GM21737 (cell line): Measurements from ENCODE around the gene NUTM1.
A peak's percentile ranks its signal among the peaks of the same experiment; 100 is the strongest.
"Not testable (repeated sequence)": the region's sequence is repeated elsewhere in the genome, so short reads cannot be mapped to it uniquely, and the experiment has no call there.

Source experiments
- ATAC-seq: cut with Tn5 transposase; IDR thresholded peaks from one replicate; pipeline ENCODE4 v1.9.1; 2021; ENCODE audit warnings: mild to moderate bottlenecking, moderate library complexity; ENCODE audit not compliant: unreplicated experiment

The NUTM1 gene

GRCh38 chr15:34336991-34337556 lies 6.0 kb upstream of the NUTM1 start:
- ATAC-seq: peak; percentile 8

GRCh38 chr15:34337557-34338306 lies 5.4 kb upstream of the NUTM1 start, which contains the start of gene SLC12A6:
SLC12A6 (minus strand) TSS chr15:34337781; CDS start chr15:34336680, 1,101 bp downstream.
- ATAC-seq: peak; percentile 71

- no peak for ATAC-seq
These were observed 4.8 kb upstream of the NUTM1 start for GRCh38 chr15:34338347-34338746.

- ATAC-seq: no peak
These were observed 3.2 kb upstream of the NUTM1 start for GRCh38 chr15:34339946-34340345.

- no peak for ATAC-seq
These were observed 1.5 kb upstream of the NUTM1 start for GRCh38 chr15:34341381-34342212.

- not testable (repeated sequence) for ATAC-seq
These were observed 840 bp upstream of the NUTM1 start for GRCh38 chr15:34342213-34342736.

- ATAC-seq: no peak
These were observed 5.0 kb downstream of the NUTM1 start for GRCh38 chr15:34347951-34348638.

- ATAC-seq: no peak
These were observed 5.7 kb downstream of the NUTM1 start for GRCh38 chr15:34348735-34349300.

GRCh38 chr15:34349769-34350168 lies 6.7 kb downstream of the NUTM1 start:
- ATAC-seq: no peak

GRCh38 chr15:34352996-34353395 lies 9.9 kb downstream of the NUTM1 start:
- not testable (repeated sequence) for ATAC-seq

- ATAC-seq: no peak
These were observed 10.5 kb downstream of the NUTM1 start for GRCh38 chr15:34353627-34354026.

- no peak for ATAC-seq
These were observed 11.2 kb downstream of the NUTM1 start for GRCh38 chr15:34354286-34354685.

GRCh38 chr15:34355241-34355640 lies 12.1 kb downstream of the NUTM1 start:
- ATAC-seq: no peak

GRCh38 chr15:34357653-34358052 lies 14.5 kb downstream of the NUTM1 start:
- ATAC-seq: no peak

- no peak for ATAC-seq
These were observed 15.3 kb downstream of the NUTM1 start for GRCh38 chr15:34358367-34358766.

- no peak for ATAC-seq
These were observed 15.8 kb downstream of the NUTM1 start for GRCh38 chr15:34358948-34359347.

GRCh38 chr15:34359416-34359815 lies 16.3 kb downstream of the NUTM1 start:
- no peak for ATAC-seq

GRCh38 chr15:34360298-34360697 lies 17.2 kb downstream of the NUTM1 start:
- no peak for ATAC-seq

GRCh38 chr15:34361278-34361677 lies 18.2 kb downstream of the NUTM1 start:
- ATAC-seq: no peak

GRCh38 chr15:34362047-34362773 lies 19.1 kb downstream of the NUTM1 start:
- ATAC-seq: no peak
